Hematopoietic multipotent progenitor cell treated with erythropoietin and hydrocortisone succinate and interleukin-3 and kit ligand, for 8 days (in vitro differentiated cells): Measurements from ENCODE around the gene PRDM16.

Experiments used
- DNase-seq: peaks from one replicate; pipeline ENCODE4 v3.0.0-alpha.2; 2015

Gene PRDM16

GRCh38 chr1:3410142-3410925, 341.3 kb downstream of the PRDM16 start:
- no peak for DNase-seq

- no peak for DNase-seq
Observed at GRCh38 chr1:3411806-3412205, 342.8 kb downstream of the PRDM16 start.

GRCh38 chr1:3412376-3412775, 343.4 kb downstream of the PRDM16 start:
- no peak for DNase-seq

- no peak for DNase-seq
Observed at GRCh38 chr1:3413975-3414710, 345.1 kb downstream of the PRDM16 start.

GRCh38 chr1:3415260-3416090, 346.5 kb downstream of the PRDM16 start:
- no peak for DNase-seq

GRCh38 chr1:3417082-3417739, 348.2 kb downstream of the PRDM16 start:
- DNase-seq, result peak; percentile 17

GRCh38 chr1:3417934-3418333, 348.9 kb downstream of the PRDM16 start:
- DNase-seq, result no peak

GRCh38 chr1:3418600-3418999, 349.6 kb downstream of the PRDM16 start:
- no peak for DNase-seq

- DNase-seq, result no peak
Observed at GRCh38 chr1:3419415-3420204, 350.6 kb downstream of the PRDM16 start.

GRCh38 chr1:3420218-3420951, 351.4 kb downstream of the PRDM16 start:
- DNase-seq, result no peak

GRCh38 chr1:3422638-3423037, 353.6 kb downstream of the PRDM16 start:
- DNase-seq, result no peak

GRCh38 chr1:3423245-3423829, 354.3 kb downstream of the PRDM16 start:
- DNase-seq, result no peak

GRCh38 chr1:3423896-3424611, 355.1 kb downstream of the PRDM16 start:
- DNase-seq, result no peak

- no peak for DNase-seq
Observed at GRCh38 chr1:3425486-3426215, 356.6 kb downstream of the PRDM16 start.

GRCh38 chr1:3426956-3427535, 358.0 kb downstream of the PRDM16 start:
- DNase-seq, result no peak

GRCh38 chr1:3427711-3428704, 359.0 kb downstream of the PRDM16 start:
- no peak for DNase-seq

GRCh38 chr1:3428899-3429298, 359.9 kb downstream of the PRDM16 start:
- no peak for DNase-seq

GRCh38 chr1:3429320-3429719, 360.3 kb downstream of the PRDM16 start:
- no peak for DNase-seq
